NAMALWA (cell line): ENCODE measurements around the gene ZNF22.

Experiments used
- DNase-seq: peaks from one replicate; pipeline ENCODE4 v3.0.0-alpha.2; 2015; ENCODE audit warnings: low spot score

Gene ZNF22

DNA sequence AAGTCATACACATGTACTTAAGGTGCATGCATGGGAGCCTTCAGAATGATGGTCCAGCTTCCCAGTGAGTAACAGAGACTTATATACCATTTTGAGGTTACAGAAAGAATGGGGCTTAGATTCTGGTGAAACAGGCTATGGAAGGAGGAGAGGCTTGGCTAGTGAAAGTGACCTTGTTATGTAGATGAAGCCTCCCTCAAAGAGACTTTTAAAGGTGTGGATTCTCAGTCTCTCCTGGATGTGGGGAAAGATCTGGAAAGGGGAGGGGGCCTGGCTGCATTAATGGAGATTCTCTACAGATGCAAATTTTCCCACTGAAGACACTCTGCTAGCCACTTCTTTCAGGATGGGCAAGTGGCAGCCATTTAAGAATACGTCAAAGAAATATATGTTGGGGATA is 35.6 kb upstream of the ZNF22 start:
- no peak for DNase-seq

DNA sequence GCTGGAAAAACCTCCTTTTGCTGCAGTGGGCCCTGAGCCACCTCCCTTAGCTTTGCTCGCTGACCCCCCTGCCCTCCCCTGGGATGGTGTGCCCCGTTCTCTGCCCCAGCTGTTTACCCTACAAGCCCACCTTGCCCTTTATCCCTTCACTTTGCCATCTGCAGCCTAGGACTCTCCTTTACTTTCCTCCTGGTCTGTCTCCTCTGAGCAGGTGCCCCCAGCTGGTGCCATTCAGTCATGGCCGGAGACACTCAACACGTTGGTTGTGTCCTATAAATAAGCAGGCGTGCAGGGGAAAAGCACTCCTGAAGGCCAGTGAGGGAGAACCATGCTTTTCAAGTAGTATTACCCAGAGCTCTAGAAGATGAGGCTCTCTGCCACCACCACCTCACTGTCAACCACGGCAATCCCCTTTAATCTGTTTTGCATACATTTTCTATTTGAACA is 35.0 kb upstream of the ZNF22 start:
- peak; percentile 30 for DNase-seq

DNA sequence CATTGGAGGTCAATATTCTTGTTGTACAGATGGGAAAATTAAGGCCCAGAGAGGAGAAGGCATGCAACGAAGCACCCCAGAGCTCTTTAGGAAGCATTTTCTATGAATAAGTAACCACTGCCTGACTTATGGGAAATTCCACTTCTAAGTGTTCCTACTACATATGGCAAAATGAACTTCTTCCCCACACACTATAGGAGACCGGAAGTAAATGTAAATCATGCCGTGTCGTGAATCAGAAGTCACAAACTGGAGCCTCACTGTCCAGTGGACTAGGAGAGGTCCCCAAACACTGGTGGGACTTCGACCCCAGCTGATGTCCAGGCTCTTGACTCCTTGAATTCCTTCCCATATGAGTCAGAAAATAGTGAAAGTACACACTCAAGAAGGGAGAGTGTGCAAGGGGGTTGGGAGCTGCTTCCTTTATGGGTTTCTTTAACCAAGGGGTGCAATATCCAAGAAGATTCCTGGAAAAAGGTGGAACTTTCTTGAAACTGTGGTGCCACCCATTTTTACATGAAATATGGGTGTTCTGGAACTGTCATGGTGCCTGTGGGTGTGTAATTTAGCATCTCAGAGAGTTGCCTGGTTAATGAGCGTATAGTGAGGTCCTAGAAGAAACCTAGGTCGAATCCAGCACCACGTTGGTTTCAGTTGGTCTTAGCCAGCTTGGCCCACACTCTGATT is 34.5 kb upstream of the ZNF22 start:
- DNase-seq, result no peak

DNA sequence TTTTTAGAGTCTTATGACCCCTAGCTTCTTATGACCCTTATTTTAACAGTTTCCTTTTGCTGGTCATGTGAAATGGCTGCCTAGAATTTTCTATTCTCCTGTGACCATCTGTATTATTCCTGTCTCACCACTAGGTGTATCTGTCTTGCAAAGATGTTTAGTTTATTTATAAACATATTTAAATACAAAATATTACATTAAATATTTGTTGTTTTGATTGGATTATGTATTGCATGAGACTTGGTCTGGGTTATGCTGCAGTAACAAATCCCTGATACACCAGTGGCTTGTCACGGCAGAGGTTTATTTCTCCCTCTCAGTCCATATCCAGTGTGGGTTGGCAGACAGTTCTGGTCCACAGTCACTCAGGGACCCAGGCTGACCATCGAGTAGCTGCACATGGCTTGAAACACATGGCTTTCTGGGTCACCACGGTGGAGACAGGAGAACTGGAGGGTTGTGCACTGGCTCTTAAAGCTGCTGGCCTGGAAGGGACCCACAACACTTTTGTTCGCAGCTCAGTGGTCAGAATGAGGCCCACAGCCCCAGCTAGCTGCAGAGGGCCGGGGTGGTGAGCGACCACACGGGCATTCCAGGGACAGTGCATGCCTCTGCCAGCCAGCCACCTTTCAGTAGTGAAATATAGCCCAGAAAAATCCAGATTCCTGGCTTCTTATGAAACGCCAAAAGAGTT is 33.8 kb upstream of the ZNF22 start:
- DNase-seq, result no peak

DNA sequence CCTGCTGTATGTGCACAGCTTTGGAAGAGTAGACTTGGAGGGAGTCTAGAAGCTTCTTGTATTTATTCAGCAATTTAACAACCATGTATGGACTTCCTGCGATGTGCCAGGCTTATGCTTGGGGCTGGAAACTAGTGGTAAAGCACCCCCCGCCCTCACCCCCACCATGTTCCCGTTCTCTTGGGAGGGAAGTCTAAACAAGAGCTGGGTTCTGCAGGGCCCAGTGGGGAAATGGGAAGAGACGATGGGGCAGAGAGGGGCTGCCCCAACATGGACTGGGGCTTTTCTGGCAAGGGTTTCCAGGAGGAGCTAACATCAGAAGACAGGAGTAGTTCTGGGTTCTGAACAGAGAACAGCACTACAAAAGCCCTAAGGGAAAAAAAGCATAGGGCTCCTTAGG is 33.1 kb upstream of the ZNF22 start:
- no peak for DNase-seq

DNA sequence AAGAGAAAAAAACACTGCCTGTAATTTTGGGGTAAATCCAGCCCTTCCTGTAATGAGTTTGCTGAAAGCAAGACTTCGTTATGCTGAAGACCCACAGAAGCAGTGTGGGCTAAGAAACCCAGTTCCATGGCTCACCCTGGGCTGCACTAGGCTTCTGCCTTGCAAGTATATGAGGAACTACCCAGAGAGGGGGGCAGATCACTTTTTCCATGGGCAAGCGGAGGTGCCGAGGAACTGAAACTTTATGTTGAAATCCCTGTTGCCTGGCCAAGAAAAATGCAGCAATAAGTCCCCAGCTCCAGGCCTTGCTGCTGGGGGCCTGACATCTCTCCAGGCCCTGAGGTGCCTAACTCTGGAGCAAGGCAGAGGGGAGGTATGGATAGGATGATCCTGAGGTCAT is 32.6 kb upstream of the ZNF22 start:
- peak; percentile 46 for DNase-seq

DNA sequence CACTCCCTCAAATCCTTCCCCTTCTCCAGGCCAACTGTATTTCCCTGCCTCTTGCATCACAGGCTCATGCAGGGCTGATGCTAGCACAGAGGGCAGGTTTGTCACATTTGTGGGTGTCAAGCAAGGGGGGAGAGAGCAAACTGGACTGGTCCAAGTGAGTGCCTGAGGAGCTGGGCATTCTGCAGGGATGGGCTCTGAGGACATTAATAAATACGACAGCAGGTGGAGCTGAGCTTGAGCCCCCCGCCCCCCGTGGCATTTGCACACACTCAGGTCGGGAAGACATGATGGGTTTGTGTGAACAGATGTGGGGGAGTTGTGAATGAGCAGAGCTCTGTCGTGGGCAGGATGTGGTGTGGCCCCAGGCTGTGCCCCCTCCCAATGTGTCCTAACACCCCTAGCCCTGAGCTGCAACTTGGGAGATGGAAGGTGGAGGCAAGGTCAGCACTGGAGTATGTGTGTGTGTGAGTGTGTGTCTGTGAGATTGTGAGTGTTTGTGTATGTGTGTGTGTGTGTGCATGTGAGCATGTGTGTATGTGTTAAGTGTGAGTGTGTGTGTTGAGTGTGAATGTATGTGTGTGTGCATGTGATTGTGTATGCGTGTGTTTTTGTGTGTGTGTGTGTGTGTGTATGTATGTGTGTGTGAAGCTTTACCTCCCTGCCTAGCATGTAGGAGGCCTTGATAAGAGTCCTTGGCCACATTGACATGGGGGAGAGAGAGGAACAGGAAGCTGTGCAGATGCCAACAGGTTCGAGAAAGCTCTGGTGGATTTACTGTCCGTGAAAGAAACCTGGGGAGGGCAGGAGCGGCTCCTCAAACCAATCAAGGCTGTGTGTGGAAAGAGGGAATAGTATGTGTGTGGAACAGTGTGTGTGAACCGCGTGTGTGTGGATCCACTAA is 32.0 kb upstream of the ZNF22 start:
- DNase-seq, result no peak

DNA sequence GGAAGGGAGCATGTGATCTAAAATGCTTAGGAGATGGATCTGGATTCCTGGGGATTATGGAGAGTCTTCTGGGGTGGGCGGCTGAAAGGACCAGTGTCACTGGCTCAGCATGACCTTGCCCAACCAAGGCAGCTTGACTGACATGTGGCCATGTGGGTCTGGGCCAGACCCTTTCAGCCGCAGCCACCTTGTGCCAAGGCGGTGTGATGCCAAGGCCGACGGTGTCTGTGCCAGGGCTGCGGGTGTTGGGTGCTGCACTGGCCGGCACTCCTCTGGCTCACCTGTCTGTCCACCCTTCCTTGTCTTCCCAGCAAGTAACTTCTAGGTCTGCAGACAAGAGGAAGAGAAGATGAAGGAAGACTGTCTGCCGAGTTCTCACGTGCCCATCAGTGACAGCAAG is 30.9 kb upstream of the ZNF22 start:
- no peak for DNase-seq

DNA sequence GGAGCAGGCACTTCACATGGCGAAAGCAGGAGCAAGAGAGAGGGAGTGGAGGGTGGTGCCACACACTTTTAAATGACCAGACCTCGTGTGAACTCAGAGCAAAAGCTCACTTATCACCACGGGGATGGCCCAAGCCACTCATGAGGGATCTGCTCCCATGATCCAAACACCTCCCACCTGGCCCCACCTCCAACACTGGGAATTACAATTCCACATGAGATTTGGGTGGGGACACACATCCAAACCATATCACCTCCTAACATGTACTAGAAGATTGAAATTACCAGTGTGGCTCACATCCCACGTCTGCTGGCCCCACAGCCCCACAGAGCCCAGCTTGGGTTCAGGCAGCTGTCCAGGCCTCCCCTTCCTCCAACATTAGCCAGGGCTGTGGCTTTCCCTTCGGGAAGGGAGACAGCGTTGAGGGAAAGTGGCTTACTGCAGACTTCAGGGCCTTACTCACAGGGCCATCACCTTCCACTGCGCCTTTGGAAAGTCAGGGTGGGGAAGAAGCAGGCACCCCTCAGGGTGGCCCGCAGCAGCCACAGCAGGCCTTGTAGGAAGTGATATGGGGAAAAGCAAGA is 29.8 kb upstream of the ZNF22 start:
- DNase-seq, result no peak

DNA sequence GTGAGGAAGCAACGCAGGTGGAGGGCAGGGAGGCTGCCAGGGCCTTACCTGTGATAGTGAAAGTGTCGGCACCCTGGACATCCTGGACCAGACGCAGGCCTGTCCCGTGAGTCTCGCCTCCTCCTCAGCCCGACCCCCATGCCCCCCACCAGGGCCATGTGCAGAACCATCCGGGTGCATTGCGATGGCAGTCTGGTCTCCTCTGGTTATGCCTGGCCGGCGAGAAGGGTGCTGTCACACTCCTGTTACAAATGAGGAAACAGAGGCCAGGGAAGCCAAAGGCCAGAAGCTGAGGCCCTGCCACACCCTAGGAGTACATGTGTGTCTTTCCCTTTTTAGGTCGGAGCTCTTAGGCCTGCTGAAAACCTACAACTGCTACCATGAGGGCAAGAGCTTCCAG is 29.3 kb upstream of the ZNF22 start:
- DNase-seq, result no peak

DNA sequence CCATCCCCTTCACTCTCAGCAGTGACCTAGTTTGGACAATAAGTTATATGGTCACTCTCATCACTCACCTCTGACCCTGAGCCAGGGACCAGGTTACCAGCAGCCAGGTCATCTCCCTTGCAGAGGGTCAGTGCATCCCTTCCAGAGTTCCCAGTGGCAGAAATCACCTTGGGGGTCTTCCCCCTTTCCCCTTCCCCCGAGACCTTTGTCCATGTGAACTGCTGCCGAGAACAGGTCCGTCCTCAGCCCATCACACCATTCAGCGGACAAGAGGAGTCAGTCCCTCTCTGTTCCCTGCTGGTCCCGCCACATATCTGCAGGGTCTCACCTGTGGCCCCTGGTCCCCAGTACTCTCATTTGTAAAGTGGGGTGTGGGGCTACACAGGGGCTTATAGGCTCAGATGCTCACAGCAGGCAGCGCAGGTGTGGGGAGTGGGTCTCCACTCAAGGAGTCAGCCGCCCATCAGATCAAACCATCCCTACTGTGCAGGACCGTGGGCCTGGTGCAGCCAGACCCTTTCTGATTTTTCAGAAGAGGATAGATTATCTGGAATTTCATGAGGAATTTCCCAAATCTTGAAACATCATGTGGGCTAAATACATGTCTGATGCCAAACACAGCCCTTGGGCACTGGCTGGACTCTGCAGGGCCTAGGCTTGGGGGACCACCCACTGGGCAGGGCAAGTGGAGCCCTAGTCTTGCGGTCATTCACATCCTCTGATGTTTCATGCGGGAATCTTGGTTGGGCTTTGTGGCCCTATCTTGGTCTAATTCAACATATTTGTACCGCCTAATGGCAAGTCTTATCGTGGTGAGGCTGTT is 28.6 kb upstream of the ZNF22 start:
- DNase-seq, result no peak

DNA sequence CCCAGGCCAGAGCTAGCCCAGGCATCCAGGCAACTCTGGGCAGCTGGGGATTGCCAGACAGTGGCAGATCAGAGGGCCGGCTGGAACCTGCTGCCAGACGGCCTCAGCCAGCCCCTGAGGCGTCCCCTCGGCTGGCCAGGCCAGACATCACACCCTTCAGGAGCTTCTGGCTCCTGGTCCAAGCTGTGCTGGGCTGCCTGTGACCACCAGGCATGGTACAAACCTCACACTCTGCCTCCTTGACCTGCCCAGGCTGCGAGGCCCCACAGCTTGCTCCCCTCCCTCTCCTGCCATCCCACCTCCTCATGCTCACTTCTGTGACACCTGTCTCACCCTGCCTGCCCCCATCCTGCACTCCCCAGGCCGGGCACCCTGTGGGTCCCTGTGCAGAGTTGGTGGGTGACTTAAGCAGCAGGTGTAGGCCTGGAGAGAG is 27.8 kb upstream of the ZNF22 start:
- DNase-seq, result no peak

DNA sequence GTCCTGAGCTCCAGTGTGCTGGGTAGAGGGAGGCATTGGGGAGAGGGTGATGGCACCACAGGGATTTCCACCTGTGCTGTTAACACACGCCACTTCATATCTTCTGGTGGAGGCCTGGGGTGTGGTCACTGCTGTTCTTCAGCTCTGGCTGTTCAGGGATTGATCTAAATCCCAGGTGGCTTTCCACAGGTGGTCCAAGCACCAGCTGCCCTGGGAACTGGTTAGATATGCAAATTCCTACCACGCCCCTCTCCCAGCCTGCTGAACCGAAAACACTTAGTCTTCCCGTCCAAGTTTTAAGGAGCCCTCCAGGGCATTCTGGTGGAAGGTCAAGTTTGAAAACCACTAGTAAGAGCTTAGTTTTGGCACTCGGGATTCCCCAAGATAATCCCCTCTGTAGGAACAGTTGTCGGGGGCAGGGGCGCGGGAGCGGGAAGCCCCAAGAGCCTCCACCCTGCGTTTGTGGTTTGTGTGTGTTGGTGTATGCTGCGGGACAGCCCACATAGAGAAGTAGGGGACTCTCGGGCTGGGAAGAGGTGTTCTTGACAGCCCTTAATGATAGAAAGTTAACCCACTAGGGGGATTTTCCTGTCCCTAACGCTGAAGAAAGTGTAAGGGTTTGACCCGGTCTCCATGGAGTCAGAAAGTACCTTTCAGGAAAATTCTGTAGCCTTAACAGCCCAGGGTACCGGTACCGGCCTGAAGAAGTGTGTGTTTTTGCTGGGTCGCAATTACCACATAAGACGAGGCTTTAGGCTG is 27.2 kb upstream of the ZNF22 start:
- peak; percentile 56 for DNase-seq

DNA sequence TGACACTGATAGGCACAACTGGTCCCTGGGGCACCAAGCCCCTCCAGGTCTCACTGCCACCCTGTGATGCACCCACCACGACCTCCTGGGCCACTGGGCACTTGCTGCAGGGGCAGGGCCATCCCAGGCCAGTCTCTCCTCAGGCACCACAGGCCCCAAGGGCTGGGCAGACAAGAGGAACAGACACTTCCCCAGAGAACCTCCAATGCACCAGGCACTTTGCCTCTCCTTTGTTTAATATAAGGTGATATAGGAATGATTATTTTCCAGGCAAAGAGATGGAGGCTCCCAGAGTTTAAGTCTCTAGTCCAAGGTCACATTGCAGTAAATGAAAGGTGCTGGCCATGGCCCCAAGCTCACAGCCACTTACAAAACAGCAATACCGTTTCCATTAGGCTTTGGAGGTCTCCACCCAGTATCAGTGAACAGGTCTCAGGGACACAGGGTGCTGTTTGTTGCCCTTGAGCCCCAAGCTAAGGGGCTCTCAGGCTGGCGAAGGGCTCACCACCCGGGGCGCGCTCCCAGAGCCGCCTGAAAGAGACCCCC is 26.6 kb upstream of the ZNF22 start:
- DNase-seq, result no peak

DNA sequence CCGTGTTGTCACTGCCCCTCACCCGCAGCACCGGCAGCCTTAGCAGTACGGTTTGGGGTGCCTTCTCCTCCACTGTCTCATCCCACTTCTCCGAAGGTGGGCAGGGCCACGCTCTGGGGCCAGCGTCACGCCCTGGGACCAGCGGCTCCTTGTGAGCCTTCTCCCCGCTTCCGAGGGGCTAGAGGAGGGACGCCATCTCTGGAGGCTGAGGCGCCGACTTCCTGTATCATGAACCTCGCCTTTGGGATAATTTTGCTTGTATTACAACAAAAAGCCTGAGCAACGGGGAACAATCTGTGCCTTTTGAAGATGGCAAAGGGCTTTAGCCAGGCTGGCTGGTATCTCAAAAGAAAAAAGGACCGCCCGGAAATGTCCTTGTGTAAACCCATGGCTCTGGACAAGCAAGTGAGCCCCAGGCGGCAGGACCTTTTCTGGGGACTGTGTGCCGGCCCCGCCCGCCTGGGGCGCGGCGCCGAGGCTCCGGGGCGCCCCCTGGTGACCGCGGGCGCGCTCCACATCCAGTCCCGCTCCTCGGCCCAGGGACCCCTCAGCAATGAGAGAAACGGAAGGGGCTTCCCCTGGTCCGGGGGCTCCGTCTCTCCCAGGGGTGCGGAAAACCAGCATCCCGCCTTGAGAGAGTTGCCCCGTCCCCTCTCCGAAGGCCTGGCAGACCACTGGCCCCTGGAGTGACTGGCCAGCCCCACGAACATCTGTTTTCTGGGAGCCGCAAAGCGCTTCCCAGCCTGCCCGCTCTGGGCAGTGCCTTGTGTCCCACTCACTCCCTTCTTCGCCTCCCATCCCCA is 25.9 kb upstream of the ZNF22 start:
- peak; percentile 74 for DNase-seq

DNA sequence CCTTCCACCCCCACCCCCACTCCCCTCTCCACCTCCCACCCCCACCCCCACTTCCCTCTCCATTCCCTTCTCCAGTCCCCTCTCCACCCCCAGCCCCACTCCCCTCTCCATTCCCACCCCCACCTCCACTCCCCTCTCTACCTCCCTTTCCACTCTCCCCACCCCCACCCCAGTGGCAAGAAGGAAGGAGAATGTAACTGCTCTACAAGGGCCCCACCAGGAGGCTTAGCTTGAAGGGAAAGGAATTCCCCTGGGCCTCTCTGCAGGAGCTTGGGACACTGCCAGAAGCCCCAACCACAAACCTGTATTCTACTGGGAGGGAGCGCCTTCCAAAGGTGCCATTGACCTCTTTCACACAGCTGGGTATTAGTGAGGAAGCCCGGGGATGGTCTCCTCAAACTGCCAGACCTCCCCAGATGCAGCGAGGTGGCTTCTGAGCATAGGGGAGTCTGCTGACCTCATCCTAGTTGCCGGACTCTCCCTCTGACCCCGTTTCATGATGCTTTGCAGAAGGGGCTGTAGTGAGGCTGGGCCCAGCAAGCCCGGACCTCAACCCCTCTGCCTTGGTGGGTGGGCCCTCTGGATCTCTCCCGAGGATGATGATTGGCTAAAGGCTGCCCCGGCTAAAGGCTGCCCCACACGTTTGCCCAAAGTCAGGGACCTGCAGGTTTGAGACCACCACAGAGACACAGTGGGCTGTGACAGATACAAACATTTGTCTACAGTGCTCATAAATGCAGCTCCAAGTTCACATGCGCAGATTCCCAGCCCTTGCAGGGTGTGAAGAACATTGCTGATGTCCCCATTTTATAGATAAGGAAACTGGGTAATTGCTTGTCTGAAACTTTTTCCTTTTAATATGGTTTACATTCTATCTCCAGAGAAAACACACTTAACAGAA is 25.0 kb upstream of the ZNF22 start:
- DNase-seq, result no peak

DNA sequence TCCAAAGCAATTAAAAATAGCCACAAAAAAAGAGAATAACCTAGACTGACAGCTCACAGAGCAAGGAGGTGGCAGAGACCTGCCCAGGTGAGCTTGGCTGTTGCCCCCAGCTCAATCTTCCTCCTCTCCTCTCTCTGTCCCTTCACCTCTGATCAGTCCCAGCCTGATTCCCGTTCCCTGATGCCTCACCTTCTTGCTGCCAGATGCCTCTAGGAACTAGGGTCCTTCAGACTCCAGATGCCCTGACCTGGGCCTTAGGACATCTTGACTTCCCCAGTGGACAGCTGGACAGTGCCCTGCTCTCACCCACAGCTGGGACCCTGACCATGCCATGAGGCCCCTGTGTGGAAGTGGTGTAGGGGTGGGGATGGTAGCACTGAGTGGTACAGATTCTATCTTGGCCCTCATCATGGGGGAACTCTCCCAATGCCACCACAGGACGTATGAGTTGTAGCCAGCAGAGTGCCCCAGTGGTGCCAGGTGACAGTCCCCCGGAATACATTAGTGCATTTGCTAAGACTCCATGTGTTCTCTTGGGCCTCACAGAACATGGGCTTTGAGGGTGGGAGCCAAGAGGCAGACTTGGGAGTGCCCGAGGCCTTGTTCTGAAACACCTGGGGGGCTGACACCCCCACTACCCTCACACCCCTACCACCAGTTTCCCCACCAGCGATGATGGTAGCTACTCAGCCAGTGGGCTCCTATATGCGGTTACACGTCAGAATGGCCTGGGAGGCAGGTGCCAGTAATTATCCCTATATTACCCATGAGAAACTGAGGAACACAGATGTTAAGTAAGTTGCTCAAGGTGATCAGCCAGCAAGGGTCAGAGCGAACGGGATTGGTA is 24.1 kb upstream of the ZNF22 start:
- no peak for DNase-seq
